HEK293T (cell line): ENCODE measurements around the gene SUCNR1.

Experiments
- BHLHE40 ChIP-seq: fragments of 450-650 bp; IDR thresholded peaks from 2 replicates; pipeline ENCODE4 v1.6.1; 2016; ENCODE audit warnings: mild to moderate bottlenecking, moderate library complexity, borderline replicate concordance
- CTBP1 ChIP-seq: fragments of 450-650 bp; IDR thresholded peaks from 2 replicates; pipeline ENCODE4 v1.6.1; 2016; ENCODE audit warnings: borderline replicate concordance
- FOXA1 ChIP-seq: fragments of 450-650 bp; IDR thresholded peaks from 2 replicates; pipeline ENCODE4 v1.6.1; 2016; ENCODE audit warnings: mild to moderate bottlenecking
- FOXK2 ChIP-seq: fragments of 450-650 bp; IDR thresholded peaks from 2 replicates; pipeline ENCODE4 v1.6.1; 2016; ENCODE audit warnings: mild to moderate bottlenecking
- NFRKB ChIP-seq: fragments of 450-650 bp; IDR thresholded peaks from 2 replicates; pipeline ENCODE4 v1.6.1; 2016; ENCODE audit warnings: mild to moderate bottlenecking, moderate library complexity
- SUZ12 ChIP-seq: fragments of 450-650 bp; IDR thresholded peaks from 2 replicates; pipeline ENCODE4 v1.6.1; 2016; ENCODE audit warnings: mild to moderate bottlenecking
- TARDBP ChIP-seq: fragments of 450-650 bp; IDR thresholded peaks from 2 replicates; pipeline ENCODE4 v1.6.1; 2016
- ZNF384 ChIP-seq: fragments of 450-650 bp; IDR thresholded peaks from 2 replicates; pipeline ENCODE4 v1.6.1; 2016

DNA sequence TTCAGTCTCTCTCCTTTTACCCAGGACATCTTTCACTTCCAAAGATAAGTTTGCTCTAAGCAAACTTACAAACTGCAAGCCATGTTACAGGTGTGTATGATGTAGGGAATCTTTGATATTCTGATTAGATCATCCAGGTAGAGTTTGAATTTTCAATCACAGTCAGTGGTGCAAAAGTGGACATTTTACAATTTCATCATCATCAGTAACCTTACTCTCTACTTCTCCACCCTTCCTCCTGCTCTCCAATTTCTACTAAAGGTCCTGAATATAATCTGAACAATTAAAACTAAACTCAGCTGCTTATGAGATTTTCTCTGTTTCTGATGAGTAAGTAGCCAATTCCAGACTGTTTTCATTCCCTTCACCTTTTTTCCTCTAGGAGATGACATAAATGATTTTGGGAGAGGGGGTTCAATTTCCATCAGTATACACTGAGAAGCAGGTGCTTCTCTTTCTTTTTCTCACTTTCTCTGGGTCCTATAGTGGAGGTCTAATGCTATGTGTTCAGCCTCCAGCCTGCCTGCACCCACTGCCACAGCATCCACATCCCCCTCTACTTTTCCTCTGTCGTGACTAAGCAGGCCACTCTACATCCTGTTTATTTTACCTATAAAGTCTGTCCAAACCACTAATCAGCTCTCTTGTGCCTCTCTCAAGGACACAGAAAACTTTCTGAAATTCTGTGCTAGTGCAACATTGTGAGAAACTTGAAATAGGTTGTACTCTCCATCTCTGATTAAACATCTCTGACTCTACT, 27.6 kb downstream of the SUCNR1 start:
- no peak for TF ChIP-seq SUZ12
- no peak for TF ChIP-seq TARDBP
- no peak for TF ChIP-seq CTBP1
- no peak for TF ChIP-seq BHLHE40
- TF ChIP-seq FOXA1: no peak
- no peak for TF ChIP-seq FOXK2
- no peak for TF ChIP-seq ZNF384
- no peak for TF ChIP-seq NFRKB
